MM.1S (cell line): ENCODE results near the gene SNRPB.

Source experiments
- EZH2 ChIP-seq: fragments of 300-600 bp; sonication (generic); optimal IDR thresholded peaks from 2 replicates; pipeline ENCODE3; 2017; ENCODE audit warnings: low read depth, mild to moderate bottlenecking, antibody characterized with exemption, low read length, mixed read lengths
- TF ChIP-seq, protein P1 (sequence below): fragments of 300-600 bp; sonication (generic); IDR thresholded peaks from 2 replicates; pipeline ENCODE4 v1.5.1; 2016; ENCODE audit warnings: antibody characterized with exemption, low read length, mixed read lengths

DNA sequence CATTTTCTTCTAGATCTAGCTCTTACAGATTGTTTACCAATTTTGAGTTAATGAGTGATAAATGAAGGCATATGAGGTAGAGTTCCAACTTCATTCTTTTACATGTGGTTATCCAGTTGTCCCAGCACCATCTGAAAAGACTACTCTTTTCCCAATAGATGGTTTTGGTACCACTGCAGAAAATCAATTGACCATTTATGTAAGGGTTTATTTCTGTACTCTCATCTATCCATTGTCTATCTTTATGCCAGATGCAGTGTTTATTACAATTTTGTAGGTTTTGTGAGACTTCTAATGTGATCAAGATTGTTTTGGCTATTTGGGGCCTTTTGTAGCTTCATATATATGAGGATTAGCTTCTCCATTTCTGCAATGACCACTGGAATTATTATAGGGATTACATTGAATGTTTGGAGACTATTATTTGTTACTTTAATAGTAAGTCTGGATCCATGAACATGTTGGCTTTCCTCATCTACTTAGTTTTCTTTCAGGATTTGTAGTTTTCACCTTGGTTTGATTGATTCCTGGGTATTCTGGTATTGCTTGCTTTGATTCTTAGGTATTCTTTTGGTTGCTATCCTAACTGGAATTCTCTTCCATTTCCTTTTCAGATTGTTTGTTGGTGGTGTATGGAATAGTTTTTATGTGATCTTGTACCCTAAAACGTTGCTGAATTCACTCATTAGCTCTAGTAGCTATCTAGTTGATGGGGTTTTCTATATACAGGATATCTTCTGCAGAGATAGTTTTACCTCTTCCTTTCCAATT, 10.4 kb downstream of the SNRPB start:
- TF ChIP-seq, protein P1, sequence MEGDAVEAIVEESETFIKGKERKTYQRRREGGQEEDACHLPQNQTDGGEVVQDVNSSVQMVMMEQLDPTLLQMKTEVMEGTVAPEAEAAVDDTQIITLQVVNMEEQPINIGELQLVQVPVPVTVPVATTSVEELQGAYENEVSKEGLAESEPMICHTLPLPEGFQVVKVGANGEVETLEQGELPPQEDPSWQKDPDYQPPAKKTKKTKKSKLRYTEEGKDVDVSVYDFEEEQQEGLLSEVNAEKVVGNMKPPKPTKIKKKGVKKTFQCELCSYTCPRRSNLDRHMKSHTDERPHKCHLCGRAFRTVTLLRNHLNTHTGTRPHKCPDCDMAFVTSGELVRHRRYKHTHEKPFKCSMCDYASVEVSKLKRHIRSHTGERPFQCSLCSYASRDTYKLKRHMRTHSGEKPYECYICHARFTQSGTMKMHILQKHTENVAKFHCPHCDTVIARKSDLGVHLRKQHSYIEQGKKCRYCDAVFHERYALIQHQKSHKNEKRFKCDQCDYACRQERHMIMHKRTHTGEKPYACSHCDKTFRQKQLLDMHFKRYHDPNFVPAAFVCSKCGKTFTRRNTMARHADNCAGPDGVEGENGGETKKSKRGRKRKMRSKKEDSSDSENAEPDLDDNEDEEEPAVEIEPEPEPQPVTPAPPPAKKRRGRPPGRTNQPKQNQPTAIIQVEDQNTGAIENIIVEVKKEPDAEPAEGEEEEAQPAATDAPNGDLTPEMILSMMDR: no peak
- no peak for TF ChIP-seq EZH2
